Non-pigmented ciliary epithelial cell (primary cell): ENCODE data around the gene PDGFD.
A peak's percentile ranks its signal among the peaks of the same experiment; 100 is the strongest.
"Not testable (repeated sequence)": the region's sequence is repeated elsewhere in the genome, so short reads cannot be mapped to it uniquely, and the experiment has no call there.

Source experiments
- DNase-seq: peaks from one replicate; pipeline ENCODE4 v3.0.0-alpha.2; 2010; ENCODE audit warnings: low read depth

The PDGFD gene

DNA sequence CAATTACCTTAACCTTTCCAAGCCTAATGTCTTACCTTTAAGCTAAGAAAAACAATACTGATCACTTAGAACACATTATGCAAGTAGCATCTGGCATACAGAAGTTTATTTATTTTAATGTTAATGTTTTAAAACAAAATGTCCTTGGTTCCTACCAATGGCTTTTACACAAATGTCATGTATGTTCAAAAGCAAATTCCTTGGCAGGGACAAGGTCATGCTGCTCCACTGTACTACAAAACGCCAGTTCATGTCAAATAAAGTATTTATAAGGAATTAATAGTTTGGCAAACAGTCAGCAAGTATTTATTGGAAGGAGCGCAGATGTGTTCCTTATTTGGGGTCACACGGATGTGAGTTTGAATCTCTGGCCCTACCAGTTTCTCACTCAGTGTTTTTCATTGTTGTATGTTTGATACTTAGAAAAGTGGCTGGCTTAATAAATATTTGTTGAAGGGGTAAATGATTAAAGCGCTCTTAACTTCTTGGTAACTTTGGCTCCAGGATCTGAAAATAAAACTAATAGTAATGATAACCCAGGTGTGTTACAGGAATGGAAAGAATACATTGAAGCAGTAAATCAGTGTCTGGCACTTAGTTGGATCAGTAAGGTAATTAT lies 108.9 kb downstream of the PDGFD start:
- no peak for DNase-seq

DNA sequence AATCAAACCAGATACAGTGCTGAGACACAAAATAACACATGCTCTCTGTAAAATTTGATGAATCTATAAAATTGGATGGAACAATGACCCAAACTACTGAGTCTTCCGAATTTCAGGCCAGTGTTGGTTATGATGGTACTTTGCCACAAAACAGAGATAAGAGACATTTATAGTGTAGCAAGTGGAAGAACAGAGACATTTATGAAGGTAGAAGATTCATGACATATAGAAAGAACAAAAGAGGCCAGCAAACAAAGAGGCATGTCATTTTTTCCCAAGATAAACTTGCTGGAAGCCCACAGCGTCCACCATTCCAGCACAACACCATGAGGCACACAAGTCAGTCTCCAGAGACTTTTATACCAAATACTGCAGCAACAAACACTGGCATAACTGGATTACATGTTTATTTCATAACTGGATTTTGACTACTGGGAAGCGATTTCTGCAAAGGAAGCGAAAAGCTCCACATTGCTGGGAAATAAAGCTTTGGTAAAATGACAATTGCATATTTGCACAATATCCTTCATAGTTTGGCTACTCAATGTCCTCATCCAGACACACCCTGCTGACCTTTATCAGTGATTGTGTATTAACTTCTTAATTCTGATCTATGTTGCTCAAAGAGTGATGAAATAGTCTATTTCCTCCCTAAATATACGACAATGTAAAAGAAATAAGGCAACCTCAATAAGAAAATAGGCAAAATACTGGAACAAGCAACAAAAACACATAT lies 110.0 kb downstream of the PDGFD start:
- DNase-seq, result no peak

DNA sequence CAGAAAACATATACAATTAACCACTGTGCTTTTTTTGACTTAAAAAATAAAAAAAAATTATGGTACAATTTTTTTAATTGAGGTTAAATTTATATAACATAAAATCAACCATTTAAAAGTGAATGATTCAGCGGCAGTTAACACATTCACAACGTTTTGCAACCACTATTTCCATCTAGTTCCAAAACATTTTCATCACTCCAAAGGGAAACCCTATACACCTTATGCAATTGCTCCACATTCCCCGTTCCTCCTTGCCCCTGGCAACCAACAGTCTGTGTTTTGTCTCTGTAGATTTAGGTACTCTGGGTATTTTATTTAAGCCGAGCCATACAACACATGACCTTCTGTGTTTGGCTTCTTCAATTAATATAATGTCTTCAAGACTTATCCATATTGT lies 112.2 kb downstream of the PDGFD start:
- DNase-seq, result no peak

DNA sequence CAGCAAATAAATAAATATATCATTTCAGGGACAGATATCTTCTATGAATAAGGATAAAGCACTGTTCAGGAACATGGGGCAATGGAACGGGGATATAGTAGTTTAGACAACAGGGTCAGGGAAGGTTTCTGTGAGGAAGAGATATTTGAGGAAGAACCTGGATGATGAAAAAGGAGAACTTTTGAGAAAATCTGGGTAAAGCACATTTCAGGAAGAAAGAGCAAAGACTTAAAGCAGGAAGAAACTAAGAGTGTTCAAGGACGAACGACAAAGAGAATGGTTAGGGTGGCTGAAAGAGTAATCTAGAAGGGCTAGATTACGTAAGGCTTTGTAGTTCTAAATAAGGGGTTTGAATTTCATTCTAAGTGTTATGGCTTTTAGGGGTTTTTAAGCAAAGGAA lies 114.8 kb downstream of the PDGFD start:
- no peak for DNase-seq

DNA sequence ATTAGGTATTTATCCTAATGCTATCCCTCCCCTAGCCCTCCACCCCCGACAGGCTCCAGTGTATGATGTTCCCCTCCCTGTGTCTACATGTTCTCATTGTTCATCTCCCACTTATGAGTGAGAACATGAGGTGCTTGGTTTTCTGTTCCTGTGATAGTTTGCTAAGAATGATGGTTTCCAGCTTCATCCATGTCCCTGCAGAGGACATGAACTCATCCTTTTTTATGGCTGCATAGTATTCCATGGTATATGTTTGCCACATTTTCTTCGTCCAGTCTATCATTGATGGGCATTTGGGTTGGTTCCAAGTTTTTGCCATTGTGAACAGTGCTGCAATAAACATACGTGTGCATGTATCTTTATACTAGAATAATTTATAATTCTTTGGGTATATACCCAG lies 117.1 kb downstream of the PDGFD start:
- DNase-seq, result not testable (repeated sequence)

DNA sequence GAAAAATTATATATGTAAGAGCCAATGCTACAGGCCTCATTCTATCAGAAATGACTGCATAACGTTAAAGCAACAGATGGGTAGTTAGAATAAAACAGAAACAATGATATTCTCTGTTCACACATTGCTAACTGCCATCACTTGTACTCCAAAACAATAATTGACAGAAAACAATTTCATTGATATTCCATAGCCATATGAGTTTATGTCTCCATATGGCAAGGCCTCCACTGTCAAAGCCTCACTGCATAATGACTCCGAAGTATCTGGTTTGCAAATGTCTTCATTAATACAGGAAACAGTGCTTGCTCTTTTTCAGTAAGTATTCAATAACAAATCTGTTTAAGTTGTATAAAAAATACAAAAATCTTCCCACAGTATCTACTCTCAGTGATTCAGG lies 117.6 kb downstream of the PDGFD start:
- DNase-seq, result no peak

DNA sequence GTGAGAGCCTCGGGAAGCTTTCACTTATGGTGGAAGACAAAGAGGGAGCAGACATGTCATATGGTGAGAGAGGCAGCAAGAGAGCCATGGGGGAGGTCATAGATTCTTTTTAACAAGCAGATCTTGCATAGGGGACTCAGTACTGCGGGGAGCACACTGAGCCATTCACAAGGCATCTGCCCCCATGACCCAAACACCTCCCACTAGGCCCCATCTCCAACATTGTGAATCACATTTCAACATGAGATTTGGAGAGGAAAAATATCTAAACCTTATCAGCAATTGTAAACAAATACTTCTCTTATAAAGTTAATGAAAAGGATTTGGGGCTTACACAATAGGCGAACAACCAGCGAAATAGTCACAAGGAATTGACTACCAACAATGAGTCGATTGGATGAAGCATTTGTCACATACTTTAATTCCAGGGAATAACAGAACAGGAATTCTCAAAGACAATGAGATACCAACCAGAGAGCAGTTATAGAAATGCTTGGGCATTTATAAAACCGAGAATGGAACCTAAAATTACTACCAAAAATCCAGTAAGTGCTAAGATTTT lies 120.2 kb downstream of the PDGFD start:
- DNase-seq, result peak; percentile 23

DNA sequence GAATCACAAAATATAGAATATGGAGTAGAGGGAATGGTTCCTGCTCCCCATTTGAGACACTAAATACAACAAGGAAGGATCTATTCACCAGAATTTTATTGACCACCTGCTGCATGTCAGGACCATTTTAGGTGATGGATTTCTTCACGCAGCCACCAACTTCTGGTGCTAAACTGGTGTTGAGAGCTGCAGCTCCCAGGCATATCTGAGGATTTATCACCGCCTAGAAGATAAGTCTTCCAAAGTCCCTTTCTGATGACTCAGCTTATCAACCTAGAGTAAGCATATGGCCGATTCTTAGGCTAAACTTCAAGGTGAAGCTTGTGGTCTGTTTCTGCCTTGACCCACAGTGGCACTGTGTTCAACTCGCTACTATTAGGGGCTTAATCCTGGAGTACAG lies 120.8 kb downstream of the PDGFD start:
- peak; percentile 6 for DNase-seq

DNA sequence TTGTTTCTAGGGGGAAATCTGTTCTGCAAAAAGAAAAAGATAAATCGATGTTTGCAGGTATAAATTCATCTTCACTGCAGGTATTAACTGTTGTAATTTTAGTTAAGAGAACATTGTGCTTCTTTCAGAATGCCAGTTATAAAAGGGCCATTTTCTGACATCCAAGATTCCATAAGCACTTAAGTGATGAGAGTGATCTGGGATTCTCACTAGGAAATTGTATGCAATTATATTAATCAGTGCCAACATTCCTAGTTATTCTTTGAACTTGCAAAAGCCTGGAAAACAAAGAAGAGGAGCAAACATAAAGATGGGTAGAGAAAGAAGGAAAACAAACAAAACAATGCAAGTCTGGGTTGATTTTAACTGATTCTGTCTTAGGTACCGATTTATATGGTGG lies 122.2 kb downstream of the PDGFD start:
- no peak for DNase-seq

DNA sequence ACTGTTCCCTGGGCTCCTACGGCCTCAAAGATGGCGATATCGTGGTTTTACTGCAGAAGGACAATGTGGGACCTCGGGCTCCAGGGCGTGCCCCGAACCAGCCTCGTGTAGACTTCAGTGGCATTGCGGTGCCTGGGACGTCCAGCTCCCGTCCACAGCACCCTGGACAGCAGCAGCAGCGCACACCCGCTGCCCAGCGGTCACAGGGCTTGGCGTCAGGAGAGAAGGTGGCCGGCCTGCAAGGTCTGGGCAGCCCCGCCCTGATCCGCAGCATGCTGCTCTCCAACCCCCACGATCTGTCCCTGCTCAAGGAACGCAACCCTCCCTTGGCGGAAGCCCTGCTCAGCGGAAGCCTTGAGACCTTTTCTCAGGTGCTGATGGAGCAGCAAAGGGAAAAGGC lies 127.0 kb downstream of the PDGFD start:
- no peak for DNase-seq

DNA sequence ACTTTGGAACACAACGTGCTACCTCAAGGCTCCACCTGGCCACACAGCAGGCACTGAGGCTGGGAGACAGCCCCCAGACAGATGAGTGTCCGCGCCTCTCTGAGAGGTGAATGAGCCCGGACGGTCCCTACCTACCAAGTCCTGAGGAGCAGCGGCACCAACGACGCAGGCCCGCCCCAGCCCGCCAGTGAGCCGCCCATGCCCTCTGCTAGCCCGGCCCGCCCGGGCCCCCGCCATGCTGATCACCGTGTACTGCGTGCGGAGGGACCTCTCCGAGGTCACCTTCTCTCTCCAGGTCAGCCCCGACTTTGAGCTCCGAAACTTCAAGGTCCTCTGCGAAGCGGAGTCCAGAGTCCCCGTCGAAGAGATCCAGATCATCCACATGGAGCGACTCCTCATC lies 127.4 kb downstream of the PDGFD start, which contains the start of gene DDI1:
Gene DDI1 (plus strand): TSS at position 53 of the 400 bp plus-strand sequence. CDS start 183 bp downstream, at position 236.
- DNase-seq, result no peak

DNA sequence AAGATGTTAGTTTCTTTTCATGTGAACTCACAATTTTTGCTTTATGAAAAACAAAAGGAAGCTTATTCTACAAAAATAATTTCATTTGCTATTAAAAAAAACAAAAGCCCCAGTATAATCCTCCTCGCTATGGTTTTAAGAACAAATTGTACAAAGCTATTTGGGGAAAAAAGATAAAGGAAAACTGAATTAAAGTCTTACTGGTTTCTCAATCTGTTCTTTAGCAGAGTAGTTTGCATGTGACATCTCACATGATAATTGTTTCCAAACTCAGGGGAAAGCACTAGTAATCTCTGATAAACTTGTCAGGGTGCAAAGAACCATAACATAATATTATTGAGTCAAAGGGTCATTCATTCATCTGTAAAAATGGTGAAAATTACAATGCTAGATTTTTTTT lies 130.4 kb downstream of the PDGFD start:
- no peak for DNase-seq

DNA sequence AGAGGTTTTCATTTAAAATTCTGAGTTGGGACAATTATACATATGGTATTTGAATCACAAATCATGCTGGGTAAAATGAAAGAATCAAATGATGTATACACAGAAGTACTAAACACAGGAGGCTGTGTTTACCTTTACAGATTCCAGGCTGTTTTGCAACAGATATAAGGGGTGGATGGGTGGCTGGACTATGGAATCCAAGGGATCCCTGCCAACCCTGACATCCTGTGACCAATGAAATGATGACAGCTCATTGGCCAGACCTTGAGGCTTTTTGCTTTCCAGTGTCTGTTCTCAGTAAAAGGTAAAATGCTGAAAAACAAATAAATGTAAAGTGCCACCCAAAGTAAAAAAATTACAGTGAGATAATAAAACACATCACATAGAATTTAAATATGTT lies 130.8 kb downstream of the PDGFD start:
- DNase-seq, result peak; percentile 67

DNA sequence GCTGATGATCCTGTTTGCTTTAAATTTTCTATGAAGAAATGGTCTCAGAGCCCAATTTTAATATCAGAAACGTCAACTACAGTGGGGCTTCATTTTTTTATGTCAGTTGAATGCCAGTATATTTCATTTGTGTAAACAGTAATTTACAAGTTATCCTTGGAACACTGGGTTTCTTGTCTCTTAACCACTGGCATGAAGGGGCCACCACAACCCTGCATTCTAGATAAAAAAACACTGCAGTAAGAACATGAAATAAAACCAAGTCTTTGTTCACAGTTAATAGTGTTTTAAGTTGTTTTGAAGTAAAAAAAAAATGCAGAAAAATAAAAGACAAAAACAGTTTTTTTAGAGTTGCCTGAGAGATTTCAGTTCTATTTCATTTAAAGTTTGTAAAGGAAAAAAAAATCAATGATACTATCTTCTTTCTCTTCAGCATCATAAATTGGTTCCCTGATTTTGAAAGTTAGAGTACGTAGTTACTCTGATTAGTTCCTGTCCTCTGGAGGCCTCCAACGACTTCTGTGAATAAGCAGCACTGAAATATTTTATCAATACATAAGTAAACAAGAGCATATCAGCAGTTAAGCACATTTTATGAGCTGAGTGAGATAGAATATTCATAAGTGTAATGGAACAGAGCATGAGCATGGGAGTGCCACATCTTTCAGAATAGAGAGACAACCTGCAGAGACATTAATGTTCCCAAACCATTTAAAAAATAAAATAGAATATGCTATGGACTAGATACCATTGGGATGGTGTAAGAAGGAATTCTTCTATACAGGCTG lies 135.3 kb downstream of the PDGFD start:
- no peak for DNase-seq

DNA sequence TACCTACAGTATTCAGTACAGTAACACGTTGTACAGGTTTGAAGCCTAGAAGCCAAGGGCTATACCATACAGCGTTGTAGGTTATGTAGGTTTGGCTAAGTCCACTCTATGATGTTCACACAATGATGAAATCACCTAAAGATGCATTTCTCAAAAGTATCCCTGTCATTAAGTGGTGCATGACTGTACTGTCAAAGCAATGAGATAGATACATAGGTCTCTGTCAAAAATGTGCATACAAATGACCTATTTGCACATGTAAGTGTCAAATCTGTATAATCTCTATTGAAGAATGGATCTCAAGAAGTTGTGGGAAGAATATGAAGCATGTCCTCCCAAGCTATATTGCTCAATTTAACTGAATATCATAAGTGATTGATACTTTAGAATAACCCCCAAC lies 139.4 kb downstream of the PDGFD start:
- no peak for DNase-seq

DNA sequence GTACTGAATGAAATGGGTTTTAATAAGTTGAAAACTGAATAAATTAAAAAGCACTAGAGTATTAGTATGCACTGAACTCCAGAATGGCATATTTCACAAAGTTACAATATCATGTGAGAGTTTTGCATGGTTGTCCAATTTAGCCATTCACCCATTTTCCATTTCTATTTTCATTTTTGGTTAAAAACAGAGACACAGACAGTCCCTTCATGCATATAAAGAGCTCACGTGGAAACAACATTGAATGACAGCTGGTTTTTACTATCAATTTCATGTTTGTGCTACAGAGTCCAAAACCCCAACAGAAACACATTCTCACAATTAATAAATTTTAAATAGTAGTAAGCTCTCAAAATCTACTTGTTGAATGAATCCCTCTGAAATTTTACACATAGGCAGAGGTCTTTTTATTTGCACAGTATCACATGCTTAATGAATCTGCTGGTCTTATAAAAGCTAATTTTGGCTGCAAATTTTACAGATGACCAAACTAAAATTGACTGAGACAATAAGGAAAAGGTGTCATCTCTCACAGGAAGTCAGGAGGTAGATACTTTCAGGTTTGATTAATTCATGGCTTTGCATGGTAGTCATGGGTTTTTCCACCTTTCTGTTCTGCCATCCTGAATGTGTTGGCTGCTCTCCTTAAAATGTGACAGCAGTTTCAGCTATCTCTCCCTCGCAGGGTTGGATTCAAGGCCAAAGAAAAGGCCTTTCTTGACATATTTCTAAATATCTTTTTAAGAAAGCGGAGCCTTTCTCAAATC lies 148.1 kb downstream of the PDGFD start:
- no peak for DNase-seq

DNA sequence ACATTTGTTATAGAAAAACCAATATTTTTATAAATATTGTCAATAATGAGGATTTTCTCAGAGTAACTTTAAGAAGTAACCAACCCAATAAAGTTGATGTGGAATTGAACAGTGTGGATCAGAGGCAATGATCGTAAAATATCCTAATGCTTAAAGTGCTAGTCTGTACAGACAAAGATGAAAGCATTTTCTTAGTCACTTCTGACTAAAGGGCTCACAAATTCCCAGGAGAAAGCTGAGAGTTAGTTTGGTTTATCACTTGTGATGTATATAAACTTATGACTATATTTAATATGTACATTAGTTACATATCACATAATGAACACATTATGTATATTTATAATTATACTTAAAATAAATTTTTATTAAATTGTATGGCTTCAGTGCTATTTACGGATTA lies 152.9 kb downstream of the PDGFD start:
- DNase-seq, result no peak

DNA sequence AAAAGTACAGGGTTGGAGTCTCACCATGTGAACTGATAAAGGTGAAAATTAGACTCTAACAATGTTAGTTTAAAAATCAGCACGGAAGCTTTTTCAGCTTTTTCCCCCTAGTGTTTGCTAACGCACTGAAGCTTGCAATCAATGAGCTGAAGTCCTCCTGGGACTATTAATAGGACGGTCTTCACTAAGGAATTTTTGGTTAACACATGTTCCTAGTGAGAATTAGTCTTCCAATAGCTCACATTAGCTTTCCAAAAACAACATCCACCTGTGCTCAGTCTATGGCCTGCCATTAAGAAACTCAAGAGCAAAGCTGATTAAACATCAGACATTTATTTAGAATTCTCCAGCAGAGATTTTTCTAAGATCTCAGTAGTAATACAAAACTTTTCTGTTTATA lies 154.2 kb downstream of the PDGFD start:
- no peak for DNase-seq

DNA sequence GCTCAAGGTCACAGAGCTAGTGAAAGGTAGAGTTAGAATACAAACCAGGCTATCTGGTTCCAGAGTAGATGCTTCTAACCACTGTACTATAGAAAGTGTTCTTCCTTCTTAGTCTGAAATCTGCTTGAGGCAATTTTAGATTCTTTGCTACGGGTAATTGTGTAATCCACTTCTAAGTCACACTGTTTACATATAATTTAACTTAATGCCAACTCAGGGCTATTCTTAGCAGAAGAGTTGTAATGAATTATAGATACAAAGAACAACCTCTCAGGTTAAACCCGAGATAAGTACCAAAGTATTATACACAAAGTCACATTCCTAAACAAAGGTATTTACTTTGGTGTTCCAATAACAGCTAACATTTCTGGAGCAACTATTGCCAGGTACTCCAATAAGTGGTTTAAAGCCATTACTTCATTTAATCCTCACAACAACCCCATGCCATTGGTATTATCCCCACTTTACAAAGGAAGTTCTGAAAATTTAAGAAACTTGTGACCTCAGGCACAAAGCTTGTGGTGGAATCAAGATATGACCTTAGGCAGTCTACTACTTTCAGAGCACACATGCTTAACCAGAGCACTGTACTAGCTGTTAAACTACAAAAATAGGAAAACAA lies 158.6 kb downstream of the PDGFD start:
- no peak for DNase-seq

DNA sequence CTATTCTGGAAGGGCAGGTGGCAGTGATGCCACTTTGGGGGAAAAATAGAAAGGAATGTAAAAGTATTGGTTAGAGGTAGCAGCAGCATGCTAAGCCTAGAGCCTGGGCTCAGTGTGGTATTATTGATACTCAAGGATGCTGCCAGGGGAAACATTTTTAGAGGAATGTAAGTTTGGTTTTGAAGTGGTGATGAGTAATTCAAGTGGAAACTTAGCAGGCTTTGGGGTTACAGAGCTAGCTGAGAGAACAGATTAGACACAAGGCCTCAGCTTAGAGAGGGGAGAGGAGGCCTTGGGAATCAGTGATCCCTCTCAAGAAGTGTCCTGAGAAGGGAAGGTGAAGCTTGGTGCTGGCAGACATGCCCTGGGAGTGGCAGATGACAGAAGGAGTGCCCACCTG lies 160.5 kb downstream of the PDGFD start:
- no peak for DNase-seq

DNA sequence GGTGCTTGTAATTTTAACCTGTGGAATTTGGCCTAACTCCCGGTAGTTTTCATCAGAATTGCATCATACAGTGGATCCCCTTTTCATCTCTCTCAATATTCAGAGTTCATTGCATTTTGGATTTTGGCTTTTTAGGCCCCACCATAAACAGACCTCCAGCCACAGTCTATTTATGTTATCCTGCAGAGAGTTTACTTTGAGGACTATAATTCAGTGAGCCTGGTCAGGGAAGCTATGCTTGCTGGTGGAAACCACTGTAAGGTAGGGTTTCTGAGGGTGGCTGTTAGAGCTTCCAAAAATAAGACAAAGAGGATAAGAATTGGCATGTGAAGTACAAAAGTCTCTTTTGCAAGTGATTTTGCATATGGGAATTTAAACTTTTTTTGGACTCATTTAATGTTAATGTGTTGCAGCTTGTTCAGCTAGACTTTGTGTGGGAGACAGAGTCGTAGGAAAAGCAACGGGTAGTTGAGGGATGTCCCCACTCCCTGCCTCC lies 162.3 kb downstream of the PDGFD start:
- DNase-seq, result no peak
